PC-9 (cell line): Measurements from ENCODE around the gene HTRA2. TPM values are rescaled to one million over a fixed set of nuclear protein-coding genes. Genes with fewer than 3 reads are reported as not detected.

ENCODE experiments used
- BruUV-seq: library from RNA; stranded (reverse); fragments of 400-500 nt; replicated peaks from 2 replicates; lab custom pipeline; 2021; lab: Mats Ljungman, UMichigan
- CTCF ChIA-PET: fragments of 300-600 bp; sonication (Branson Sonifier 250); formaldehyde crosslinking; loops from one replicate; lab custom pipeline; 2022; ENCODE audit warnings: antibody characterized with exemption; lab: Charles Lee
- POLR2A ChIA-PET: fragments of 300-600 bp; sonication (Branson Sonifier 250); formaldehyde crosslinking; loops from one replicate; lab custom pipeline; 2022; ENCODE audit warnings: antibody characterized with exemption; ENCODE audit not compliant: unreplicated experiment; lab: Charles Lee
- DNase-seq, 2 experiments: peaks; one replicate each; pipeline versions ENCODE4 v3.0.0 to v3.0.0-alpha.2; 2015 to 2022; ENCODE audit warnings: mixed read lengths in 1 of 2
- H2AFZ ChIP-seq: fragments of 200-600 bp; sonication (generic); 2 replicates; pipeline ENCODE4 v1.8.1; 2017; ENCODE audit warnings: antibody characterized with exemption
- H3F3A ChIP-seq: fragments of 200-600 bp; sonication (generic); 2 replicates; pipeline ENCODE4 v1.8.1; 2017; ENCODE audit warnings: antibody characterized with exemption, mild to moderate bottlenecking, low read depth; ENCODE audit not compliant: insufficient read depth
- H3K27ac ChIP-seq: fragments of 200-600 bp; sonication (generic); 2 replicates; pipeline ENCODE4 v1.6.1; 2016; ENCODE audit warnings: mixed run types
- H3K27me3 ChIP-seq: fragments of 200-600 bp; sonication (generic); 2 replicates; pipeline ENCODE4 v1.6.1; 2016; ENCODE audit warnings: low read depth, mixed run types; ENCODE audit not compliant: insufficient read depth
- H3K36me3 ChIP-seq: fragments of 200-600 bp; sonication (generic); 2 replicates; pipeline ENCODE4 v1.6.1; 2016; ENCODE audit warnings: low read depth, mixed run types
- H3K4me1 ChIP-seq: fragments of 200-600 bp; sonication (generic); replicated peaks from 2 replicates; pipeline ENCODE4 v1.6.1; 2016; ENCODE audit warnings: mixed run types; ENCODE audit not compliant: insufficient read depth
- H3K4me2 ChIP-seq: fragments of 200-600 bp; sonication (generic); 2 replicates; pipeline ENCODE4 v1.6.1; 2017; ENCODE audit warnings: mixed run types
- H3K4me3 ChIP-seq: fragments of 200-600 bp; sonication (generic); 2 replicates; pipeline ENCODE4 v1.6.1; 2016; ENCODE audit warnings: mixed run types
- H3K79me2 ChIP-seq: fragments of 200-600 bp; sonication (generic); 2 replicates; pipeline ENCODE4 v1.6.1; 2017; ENCODE audit warnings: low read depth, mixed run types
- H3K9me2 ChIP-seq: fragments of 200-600 bp; sonication (generic); 2 replicates; pipeline ENCODE4 v1.8.1; 2017; ENCODE audit warnings: mild to moderate bottlenecking; ENCODE audit not compliant: insufficient read depth
- H3K9me3 ChIP-seq: fragments of 200-600 bp; sonication (generic); 2 replicates; pipeline ENCODE4 v1.8.1; 2016; ENCODE audit warnings: low read depth; ENCODE audit not compliant: insufficient read depth
- H4K20me1 ChIP-seq: fragments of 200-600 bp; sonication (generic); 2 replicates; pipeline ENCODE4 v1.8.1; 2017; ENCODE audit not compliant: insufficient read depth
- EZH2 ChIP-seq: fragments of 200-600 bp; sonication (generic); IDR thresholded peaks from 2 replicates; pipeline ENCODE4 v1.8.0; 2017; ENCODE audit warnings: antibody characterized with exemption, low read depth
- intact Hi-C: fragments of 100-400 bp; cut with micrococcal nuclease; formaldehyde crosslinking; loops from one replicate; pipeline ENCODE4 v1.10.0; 2022; ENCODE audit not compliant: unreplicated experiment
- total RNA-seq: library from RNA; stranded (reverse); gene quantifications from 2 replicates; pipeline ENCODE4 v1.2.3, GENCODE V29; 2021
- TF ChIP-seq, protein P1 (sequence below): fragments of 200-600 bp; sonication (generic); conservative IDR thresholded peaks from 2 replicates; pipeline ENCODE4 v1.6.1; 2017; ENCODE audit warnings: mixed run types, antibody characterized with exemption, mild to moderate bottlenecking, moderate library complexity

The HTRA2 gene
- total RNA-seq, 1 experiment from 2014 or later, result 23.5 TPM

DNA sequence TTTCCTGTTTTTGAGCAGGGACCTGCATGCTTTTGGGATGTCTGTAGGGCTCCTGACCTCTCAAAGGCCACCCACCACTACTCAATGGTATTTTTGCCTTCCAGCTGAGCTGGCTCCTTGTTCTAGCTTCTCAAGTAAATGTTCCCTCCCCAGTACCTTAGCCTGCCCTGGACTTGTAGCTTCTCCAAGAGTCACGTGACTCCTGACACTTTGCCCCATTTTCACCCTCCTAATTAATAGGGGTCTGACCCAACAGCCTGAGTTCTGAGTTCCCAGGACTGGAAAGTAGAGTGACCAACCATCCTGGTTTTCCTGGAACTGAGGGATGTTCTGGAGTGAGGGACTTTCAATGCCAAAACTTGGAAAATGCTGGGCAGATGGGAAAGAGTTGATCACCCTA is 34.3 kb upstream of the HTRA2 start:
- H3K27ac ChIP-seq, result no peak overlapping the region
- H3F3A ChIP-seq, result peaks cover 4% of the 10 kb centered on the region; the same call in 1 of the 2 replicates
- no peaks in the 10 kb centered on the region for H3K27me3 ChIP-seq
- no TSS peak for BruUV-seq
- no peak overlapping the region for H3K4me3 ChIP-seq
- TF ChIP-seq, protein P1, sequence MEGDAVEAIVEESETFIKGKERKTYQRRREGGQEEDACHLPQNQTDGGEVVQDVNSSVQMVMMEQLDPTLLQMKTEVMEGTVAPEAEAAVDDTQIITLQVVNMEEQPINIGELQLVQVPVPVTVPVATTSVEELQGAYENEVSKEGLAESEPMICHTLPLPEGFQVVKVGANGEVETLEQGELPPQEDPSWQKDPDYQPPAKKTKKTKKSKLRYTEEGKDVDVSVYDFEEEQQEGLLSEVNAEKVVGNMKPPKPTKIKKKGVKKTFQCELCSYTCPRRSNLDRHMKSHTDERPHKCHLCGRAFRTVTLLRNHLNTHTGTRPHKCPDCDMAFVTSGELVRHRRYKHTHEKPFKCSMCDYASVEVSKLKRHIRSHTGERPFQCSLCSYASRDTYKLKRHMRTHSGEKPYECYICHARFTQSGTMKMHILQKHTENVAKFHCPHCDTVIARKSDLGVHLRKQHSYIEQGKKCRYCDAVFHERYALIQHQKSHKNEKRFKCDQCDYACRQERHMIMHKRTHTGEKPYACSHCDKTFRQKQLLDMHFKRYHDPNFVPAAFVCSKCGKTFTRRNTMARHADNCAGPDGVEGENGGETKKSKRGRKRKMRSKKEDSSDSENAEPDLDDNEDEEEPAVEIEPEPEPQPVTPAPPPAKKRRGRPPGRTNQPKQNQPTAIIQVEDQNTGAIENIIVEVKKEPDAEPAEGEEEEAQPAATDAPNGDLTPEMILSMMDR, result no peak
- no peak for TF ChIP-seq EZH2
- no peaks in the 10 kb centered on the region for H3K9me2 ChIP-seq
- H3K79me2 ChIP-seq, result peaks cover 10% of the 10 kb centered on the region; the same call in 1 of the 2 replicates
- no peak overlapping the region for H3K4me2 ChIP-seq
- intact Hi-C loops, result no loop called here
- no peak for DNase-seq
- no peak overlapping the region for H2AFZ ChIP-seq
- H3K4me1 ChIP-seq, result peaks cover 16% of the 10 kb centered on the region
- CTCF ChIA-PET, result no interaction called here
- H3K36me3 ChIP-seq, result no peaks in the 10 kb centered on the region
- POLR2A ChIA-PET, result no interaction called here
- H4K20me1 ChIP-seq, result no peaks in the 10 kb centered on the region
- no peaks in the 10 kb centered on the region for H3K9me3 ChIP-seq

- H2AFZ ChIP-seq, result peak overlapping the region; percentile 88
- peak overlapping the region; percentile 27; the same call in 1 of the 2 replicates for H3K27ac ChIP-seq
- POLR2A ChIA-PET, result no interaction called here
- BruUV-seq, result no TSS peak
- no peak for DNase-seq
- H3K4me2 ChIP-seq, result peak overlapping the region; percentile 88
- no peaks in the 10 kb centered on the region for H3K9me3 ChIP-seq
- no peak for TF ChIP-seq EZH2
- TF ChIP-seq, protein P1, result no peak
- no peaks in the 10 kb centered on the region for H3K9me2 ChIP-seq
- H3K4me1 ChIP-seq, result peaks cover 16% of the 10 kb centered on the region
- H3K4me3 ChIP-seq, result peak overlapping the region; percentile 62
- H3F3A ChIP-seq, result peaks cover 16% of the 10 kb centered on the region; the same call in 1 of the 2 replicates
- no peaks in the 10 kb centered on the region for H3K27me3 ChIP-seq
- CTCF ChIA-PET, result interaction anchor here (0.6 kb wide), 1 partner anchor 13 kb away, joined by 4 read pairs; no protein-coding TSS in a partner anchor
- intact Hi-C loops, result no loop called here
- H3K79me2 ChIP-seq, result peaks cover 10% of the 10 kb centered on the region; the same call in 1 of the 2 replicates
- no peaks in the 10 kb centered on the region for H4K20me1 ChIP-seq
- no peaks in the 10 kb centered on the region for H3K36me3 ChIP-seq
Observed at GRCh38 chr2:74496997-74497776, 32.5 kb upstream of the HTRA2 start.

DNA sequence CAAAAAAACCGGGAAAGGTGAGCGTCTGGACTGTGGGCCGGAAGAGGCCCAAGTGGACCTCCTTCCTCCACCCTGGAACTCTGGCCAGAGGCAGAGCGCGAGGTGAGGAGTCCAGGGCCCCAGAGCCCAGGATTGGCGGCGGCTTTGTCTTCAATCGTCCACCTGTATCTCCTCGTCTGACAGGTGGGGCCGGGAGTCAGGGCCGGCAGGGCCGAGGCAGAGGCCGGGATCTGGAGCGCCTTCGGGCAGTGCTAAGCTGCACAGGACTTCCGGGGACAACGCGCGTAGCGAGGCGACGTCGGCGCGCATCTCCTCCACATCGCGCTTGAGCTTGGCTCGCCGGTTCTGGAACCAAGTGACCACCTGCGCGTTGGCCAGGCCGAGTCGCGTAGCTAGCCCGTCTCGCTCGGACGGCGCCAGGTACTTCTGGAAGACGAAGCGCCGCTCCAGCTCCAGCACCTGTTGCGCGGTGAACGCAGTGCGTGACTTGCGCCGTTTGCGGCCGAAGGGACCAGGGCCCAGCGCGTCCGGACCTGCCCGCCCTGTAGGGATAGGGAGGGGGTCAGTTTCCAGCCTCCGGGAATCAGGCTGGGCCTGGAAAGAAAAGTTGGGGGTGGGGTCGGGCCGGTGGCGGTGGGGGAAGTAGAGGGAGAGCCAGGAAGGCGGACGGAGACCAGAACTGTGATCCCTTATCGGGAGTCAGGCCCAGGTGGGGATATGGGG is 31.8 kb upstream of the HTRA2 start:
- Histone ChIP-seq H2AFZ (peak overlapping the region; percentile 88), H3F3A (peaks cover 16% of the 10 kb centered on the region; the same call in 1 of the 2 replicates), H3K36me3 (no peaks in the 10 kb centered on the region), H3K4me1 (peaks cover 16% of the 10 kb centered on the region), H3K27ac (peak overlapping the region; percentile 27; the same call in 1 of the 2 replicates), H3K4me2 (peak overlapping the region; percentile 88), H3K9me3 (no peaks in the 10 kb centered on the region), H4K20me1 (no peaks in the 10 kb centered on the region), H3K27me3 (no peaks in the 10 kb centered on the region), H3K9me2 (no peaks in the 10 kb centered on the region), H3K79me2 (peaks cover 10% of the 10 kb centered on the region; the same call in 1 of the 2 replicates), H3K4me3 (peak overlapping the region; percentile 62)
- POLR2A ChIA-PET, result interaction anchor here (0.6 kb wide), 1 partner anchor 39 kb away, joined by 4 read pairs; the partner anchor contains the start of gene WBP1
- peak; percentile 68 to 69 for DNase-seq
- CTCF ChIA-PET, result interaction anchor here (0.6 to 0.7 kb wide), 2 partner anchors 14 to 91 kb away, joined by 4 read pairs; no protein-coding TSS in a partner anchor
- TF ChIP-seq, protein P1, result no peak
- TSS peak; percentile 44 for BruUV-seq
- intact Hi-C loops, result no loop called here
